Fibroblast of peridontal ligament (primary cell): Measurements from ENCODE around the gene TIFAB.
A peak's percentile ranks its signal among the peaks of the same experiment; 100 is the strongest.
"Not testable (repeated sequence)": the region's sequence is repeated elsewhere in the genome, so short reads cannot be mapped to it uniquely, and the experiment has no call there.

Source experiments
- DNase-seq: peaks from one replicate; pipeline ENCODE4 v3.0.0-alpha.2; 2010; ENCODE audit errors: extremely low read depth

Gene TIFAB, protein sequence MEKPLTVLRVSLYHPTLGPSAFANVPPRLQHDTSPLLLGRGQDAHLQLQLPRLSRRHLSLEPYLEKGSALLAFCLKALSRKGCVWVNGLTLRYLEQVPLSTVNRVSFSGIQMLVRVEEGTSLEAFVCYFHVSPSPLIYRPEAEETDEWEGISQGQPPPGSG

GRCh38 chr5:135452321-135453030, at the start of gene TIFAB:
TIFAB (minus strand) TSS chr5:135452351; CDS start chr5:135449939, 2,412 bp downstream.
- no peak for DNase-seq

GRCh38 chr5:135498637-135498995, 46.5 kb upstream of the TIFAB start:
- no peak for DNase-seq

GRCh38 chr5:135497971-135498636, 46.0 kb upstream of the TIFAB start:
- DNase-seq = no peak

DNA sequence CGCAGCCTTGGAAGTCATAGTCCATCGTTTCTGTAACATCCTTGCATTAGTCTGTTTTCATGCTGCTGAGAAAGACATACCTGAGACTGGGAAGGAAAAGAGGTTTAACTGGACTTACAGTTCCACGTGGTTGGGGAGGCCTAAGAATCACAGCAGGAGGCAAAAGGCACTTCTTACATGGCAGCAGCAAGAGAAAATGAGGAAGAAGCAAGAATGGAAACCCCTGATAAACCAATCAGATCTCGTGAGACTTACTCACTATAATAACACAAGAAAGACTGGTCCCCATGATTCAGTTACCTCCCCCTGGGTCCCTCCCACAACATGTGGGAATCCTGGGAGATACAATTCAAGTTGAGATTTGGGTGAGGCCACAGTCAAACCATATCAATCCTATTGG, 43.4 kb upstream of the TIFAB start:
- not testable (repeated sequence) for DNase-seq

- no peak for DNase-seq
Measured at GRCh38 chr5:135494196-135494595, 42.0 kb upstream of the TIFAB start.

DNA sequence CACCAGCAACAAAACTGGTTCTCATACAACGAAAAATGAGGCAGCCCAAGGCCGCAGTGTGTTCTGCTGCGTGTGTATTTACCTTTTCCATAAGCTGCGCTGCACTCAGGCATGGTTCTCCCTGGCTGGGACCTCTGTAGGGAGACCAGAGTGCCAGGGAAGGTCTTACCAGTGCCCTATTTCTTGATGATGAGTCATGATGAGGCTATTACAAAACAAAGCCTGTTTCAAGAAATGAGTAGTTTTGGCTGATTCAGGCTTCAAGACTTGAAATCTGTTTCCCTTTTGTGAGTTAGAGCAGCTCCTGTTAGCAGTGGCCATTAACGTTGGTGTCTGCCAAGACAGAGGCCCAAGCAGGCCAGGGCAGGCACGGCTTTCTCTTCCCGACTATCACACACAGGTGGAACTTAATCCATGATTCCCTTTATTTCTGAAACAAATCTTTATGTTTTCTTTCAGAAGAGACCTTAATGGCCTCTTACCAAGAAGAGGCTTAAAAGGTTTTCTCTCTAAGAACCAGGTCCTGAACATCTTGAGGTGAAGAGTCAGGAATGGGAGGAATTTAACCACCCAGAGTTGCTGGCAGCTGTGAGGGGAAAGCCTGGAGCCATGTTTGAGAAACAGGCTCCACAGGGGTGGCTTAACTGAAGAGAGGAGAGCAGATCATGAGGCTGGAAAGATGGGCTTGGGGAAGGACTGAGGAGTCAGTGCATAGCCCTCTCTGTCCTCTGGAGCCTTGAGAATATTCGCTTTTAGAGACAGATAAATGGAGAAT, 41.4 kb upstream of the TIFAB start:
- DNase-seq = peak; percentile 92

DNA sequence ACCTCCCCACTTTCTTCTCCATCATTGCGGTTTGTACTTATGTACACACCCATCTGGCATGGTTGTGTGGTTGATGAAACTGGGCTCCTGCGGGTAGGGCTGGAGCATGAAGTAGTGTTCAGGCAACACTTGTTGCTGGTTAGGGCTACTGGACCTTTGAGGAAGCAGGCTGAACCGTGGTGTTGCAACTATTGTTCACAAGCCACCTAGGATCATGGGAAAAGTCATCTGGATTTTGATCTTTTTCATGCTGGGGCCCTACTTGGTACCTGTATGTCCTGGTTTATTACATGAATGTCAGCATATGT, 40.1 kb upstream of the TIFAB start:
- DNase-seq = no peak

DNA sequence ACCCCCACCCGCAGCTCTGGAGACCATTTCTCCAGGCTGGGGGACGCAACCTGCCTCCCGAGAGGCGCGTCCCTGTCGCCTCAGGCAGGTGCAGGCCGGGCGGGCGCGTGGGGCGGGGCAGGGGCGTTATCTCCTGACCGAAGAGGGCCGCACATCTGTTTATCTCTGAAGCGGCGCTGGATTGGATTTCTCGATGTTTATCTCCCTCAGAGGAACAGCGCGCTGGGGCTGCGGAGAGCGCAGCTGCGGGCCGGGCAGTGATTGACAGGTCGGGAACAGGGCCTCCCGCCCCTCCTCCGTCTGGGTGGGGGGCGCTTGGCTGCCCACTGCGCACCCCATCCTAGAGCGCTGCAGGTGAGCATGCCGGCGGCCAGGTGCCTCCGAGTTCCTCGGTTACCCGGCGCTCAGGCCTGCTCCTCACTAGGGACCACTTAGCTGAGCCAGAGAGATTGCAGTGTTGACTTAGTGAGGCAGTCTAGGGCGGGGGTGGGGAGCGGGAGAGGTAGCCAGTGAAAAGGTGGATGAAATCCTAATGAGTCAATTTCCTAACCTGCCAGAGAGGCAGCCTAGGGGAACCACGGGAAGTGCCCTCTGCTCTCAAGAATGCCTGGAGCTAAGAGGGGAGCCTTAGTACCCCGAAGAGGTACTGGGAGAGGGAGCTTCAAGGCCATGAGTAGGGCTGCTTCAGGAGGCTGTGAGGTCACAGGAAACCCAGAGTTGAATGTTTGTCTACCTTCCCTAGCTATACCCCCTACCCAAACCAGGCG, 39.6 kb upstream of the TIFAB start:
- DNase-seq = no peak

DNA sequence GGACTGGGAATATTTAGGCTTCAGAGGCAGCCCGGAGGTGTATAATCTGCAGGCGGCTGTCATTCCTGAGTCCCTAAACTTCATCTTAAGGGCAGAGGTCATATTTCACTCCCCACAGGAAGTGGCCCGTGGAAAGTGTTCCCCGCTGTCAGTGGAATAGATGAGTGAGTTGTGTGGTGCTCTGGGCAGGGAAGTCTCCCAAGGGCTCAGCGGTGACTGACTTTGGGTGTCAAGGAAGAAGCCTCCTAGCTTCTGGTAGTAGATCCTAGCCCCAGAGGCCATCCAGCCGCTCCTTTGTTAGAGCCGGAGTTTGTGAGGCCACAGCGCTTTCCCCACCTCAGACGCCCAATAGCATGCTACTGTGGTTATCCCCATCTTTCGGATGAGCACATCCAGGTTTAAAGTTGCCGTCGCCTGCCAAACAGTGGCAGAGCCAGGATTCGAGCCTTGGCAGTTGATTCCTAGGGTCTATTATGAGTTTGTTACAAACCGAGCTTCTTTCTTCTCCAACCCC, 38.9 kb upstream of the TIFAB start:
- DNase-seq = no peak

- DNase-seq = no peak
Measured at GRCh38 chr5:135490245-135491037, 38.3 kb upstream of the TIFAB start.

DNA sequence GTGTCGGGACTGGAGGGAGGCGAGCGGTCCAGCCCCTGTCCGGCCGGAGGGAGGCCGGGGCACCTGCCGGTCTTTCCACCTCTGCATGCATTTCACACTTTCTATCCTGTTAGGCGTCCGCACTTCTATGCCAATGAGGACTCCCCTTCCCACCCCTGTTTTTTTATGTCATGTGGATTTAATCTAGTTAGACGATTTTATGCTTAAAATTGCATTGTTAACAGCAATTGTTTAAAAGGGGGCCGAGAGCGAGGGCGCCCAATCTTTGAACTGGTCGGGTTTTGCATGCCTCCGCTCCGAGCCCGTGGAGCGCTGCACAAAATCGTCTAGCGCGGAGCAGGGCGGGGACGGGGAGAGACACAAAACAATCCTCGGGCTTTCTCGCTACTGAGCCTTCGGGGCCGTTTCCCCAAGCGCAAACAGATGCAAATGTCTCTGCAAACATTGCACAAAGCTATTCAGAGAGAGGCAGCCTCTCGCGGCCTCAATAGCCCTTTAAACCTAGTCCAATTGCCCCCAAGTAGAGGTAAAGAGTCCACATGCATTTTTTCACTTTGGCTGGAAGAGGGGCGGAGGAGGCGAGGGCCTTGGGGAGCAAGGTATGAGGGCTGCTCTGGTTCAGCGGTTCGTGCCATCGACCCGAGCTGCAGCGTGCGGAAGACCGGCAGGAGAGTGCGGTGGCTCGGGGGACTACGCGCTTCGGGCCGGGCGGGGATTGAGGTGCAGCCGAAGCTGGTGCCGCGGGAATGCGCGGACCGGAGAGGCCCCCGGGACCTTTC, 37.5 kb upstream of the TIFAB start:
- DNase-seq = peak; percentile 8

DNA sequence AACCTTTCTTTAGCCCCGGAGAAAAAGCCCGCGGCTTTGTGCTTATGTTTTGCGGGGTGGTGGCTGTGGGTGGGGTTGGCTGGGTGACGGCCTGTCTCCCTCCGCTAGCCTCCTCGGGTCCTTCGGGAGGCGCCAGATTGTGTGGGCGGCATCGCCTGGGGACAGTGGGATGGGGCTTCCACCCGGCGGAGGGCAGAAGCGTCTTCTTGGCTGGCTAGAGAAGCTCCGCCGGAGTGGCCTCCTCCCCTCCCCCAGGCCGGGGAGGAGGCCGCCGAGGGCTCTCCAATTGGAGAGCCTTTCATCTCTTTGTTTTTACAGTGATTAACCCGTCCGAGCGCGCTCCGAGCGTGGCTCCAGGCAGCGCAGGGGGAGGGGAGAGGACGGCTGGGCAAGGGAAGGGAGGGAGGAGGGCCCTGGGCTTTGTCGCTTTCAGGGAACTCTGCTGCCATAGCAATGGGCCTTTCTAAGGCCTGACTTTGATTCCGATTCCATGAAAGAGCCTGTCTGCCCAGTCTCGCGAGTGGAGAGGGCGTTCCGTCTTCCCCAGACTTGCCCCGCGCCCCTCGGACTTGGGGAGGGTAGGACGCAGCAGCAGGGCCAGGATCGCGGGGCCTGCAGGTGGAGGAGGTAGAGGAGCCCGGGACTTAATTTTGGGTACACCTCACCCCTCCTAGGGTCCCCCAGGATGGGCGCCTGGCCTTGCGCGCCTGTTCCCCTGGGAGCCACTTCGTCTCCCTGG, 36.7 kb upstream of the TIFAB start:
- DNase-seq = peak; percentile 54

DNA sequence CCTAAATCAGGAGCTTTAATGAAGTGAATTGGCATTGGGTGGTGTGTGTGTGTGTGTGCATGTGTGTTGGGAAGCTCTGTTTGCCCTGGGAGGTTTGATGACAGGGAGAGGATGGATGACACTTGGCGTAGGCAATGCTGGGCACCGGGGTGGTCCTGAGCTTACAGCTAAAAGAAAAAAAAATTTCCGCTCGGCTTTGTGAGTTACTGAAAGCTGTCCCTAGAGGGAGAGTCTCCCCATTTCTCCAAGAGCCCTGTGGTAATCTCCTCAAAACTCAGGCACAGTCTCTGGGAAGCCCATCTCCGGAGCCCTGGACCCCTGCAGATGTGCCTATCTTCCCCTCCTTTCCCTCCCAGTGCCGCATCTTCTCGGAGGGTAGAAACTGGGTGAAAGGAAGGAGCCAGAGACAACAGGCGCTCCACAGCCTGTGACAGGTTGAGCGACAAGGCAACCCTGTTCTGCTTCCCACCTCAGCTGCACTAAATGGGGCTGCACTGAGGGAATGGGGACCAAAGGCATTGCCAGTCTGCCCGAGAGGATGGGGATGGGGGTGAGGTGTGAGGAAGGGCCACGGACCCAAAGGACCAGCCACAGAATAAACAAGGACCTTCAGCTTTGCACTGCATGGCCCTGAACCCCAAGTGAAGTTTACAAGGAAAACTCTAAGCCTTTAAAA, 35.8 kb upstream of the TIFAB start:
- DNase-seq = no peak

GRCh38 chr5:135487037-135487395, 34.9 kb upstream of the TIFAB start:
- no peak for DNase-seq

- no peak for DNase-seq
Measured at GRCh38 chr5:135486131-135487036, 34.2 kb upstream of the TIFAB start.

DNA sequence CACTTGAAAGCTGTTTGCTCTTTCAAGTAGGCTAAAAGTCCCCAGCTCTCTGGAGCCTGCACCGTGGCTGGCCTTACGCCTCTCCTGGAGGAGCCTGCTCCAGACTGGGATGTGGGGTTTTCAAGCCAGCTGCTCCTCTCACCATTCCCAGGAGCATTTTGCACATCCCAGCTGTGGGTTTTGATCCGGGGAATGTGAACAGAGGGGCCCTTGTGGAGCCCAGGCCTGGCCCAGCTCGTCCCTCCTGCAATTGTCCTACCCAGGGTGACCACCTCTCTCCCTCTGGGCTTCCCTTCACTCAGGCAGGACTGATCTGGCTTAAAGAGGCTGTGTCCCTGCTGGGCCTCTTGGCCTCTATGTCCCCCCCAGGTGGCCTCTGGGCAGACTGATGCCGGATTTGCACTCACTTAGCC, 32.5 kb upstream of the TIFAB start:
- DNase-seq = no peak

DNA sequence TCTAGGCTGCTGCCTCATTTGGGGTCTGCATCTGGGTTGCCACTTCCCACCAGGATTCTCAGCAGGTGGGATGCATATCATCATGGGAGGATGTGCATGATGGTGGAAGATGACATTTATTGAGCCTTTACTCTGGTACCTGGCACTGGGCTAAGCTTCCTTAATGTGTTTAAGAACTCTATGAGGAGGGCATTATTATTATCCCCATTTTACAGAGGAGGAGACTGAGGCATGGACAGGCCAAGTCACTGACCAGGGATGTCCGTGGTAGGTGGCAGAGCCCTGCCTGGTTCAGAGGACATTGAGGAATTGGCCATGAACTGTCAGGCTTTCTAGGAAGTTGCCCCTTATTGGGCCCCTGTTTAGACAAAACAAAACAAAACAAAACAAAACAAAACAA, 31.1 kb upstream of the TIFAB start:
- no peak for DNase-seq
